PC-3 (cell line): ENCODE measurements around the gene SLC38A2. TPM values are rescaled to one million over a fixed set of nuclear protein-coding genes. Genes with fewer than 3 reads are reported as not detected.

Source experiments
- ATAC-seq: fragments of 200-7000 bp; cut with Tn5 transposase; 2 replicates; pipeline ENCODE4 v1.9.1; 2020; ENCODE audit warnings: mild to moderate bottlenecking, moderate library complexity
- BruUV-seq: library from RNA; stranded (reverse); fragments of 400-500 nt; replicated peaks from 2 replicates; lab custom pipeline; 2021; lab: Mats Ljungman, UMichigan
- CTCF ChIA-PET: fragments of 300-600 bp; sonication (Branson Sonifier 250); formaldehyde crosslinking; loops from one replicate; lab custom pipeline; 2022; ENCODE audit warnings: antibody characterized with exemption; lab: Charles Lee
- POLR2A ChIA-PET: fragments of 300-600 bp; sonication (Branson Sonifier 250); formaldehyde crosslinking; loops from one replicate; lab custom pipeline; 2022; ENCODE audit warnings: antibody characterized with exemption; ENCODE audit not compliant: unreplicated experiment; lab: Charles Lee
- DNase-seq: peaks from one replicate; pipeline ENCODE4 v3.0.0-alpha.2; 2015
- H2AFZ ChIP-seq: fragments of 300-600 bp; sonication (generic); 2 replicates; pipeline ENCODE4 v1.6.0; 2016; ENCODE audit warnings: antibody characterized with exemption, low read length
- H3F3A ChIP-seq: fragments of 300-600 bp; sonication (generic); one replicate; pipeline ENCODE4 v1.6.0; 2017; ENCODE audit warnings: antibody characterized with exemption, low read length, control low read depth, mild to moderate bottlenecking; ENCODE audit not compliant: unreplicated experiment
- H3K27ac ChIP-seq: fragments of 300-600 bp; sonication (generic); 2 replicates; pipeline ENCODE4 v1.5.1; 2016; ENCODE audit warnings: mild to moderate bottlenecking, low read length
- H3K27me3 ChIP-seq: fragments of 300-600 bp; sonication (generic); 2 replicates; pipeline ENCODE4 v1.6.1; 2016; ENCODE audit warnings: low read length, mixed read lengths
- H3K36me3 ChIP-seq: fragments of 300-600 bp; sonication (generic); 2 replicates; pipeline ENCODE4 v1.6.1; 2016; ENCODE audit warnings: low read depth, mixed run types, low read length, mixed read lengths
- H3K4me1 ChIP-seq: fragments of 300-600 bp; sonication (generic); 2 replicates; pipeline ENCODE4 v1.5.1; 2016; ENCODE audit warnings: low read length; ENCODE audit not compliant: insufficient read depth
- H3K4me2 ChIP-seq: fragments of 300-600 bp; sonication (generic); 2 replicates; pipeline ENCODE4 v1.6.0; 2016; ENCODE audit warnings: low read length
- H3K4me3 ChIP-seq: fragments of 300-600 bp; sonication (generic); 2 replicates; pipeline ENCODE4 v1.5.1; 2016; ENCODE audit warnings: mild to moderate bottlenecking, low read length, mixed read lengths
- H3K79me2 ChIP-seq: fragments of 300-600 bp; sonication (generic); 2 replicates; pipeline ENCODE4 v1.6.1; 2017; ENCODE audit warnings: low read length, mixed read lengths
- H3K9ac ChIP-seq: fragments of 300-600 bp; sonication (generic); 2 replicates; pipeline ENCODE4 v1.6.0; 2016; ENCODE audit warnings: mild to moderate bottlenecking, low read length
- H3K9me2 ChIP-seq: fragments of 300-600 bp; sonication (generic); replicated peaks from 2 replicates; pipeline ENCODE4 v1.6.1; 2016; ENCODE audit warnings: mixed run types, low read length, mixed read lengths
- H3K9me3 ChIP-seq: fragments of 300-600 bp; sonication (generic); 2 replicates; pipeline ENCODE4 v1.6.1; 2016; ENCODE audit warnings: low read length, mixed read lengths
- H4K20me1 ChIP-seq: fragments of 300-600 bp; sonication (generic); 2 replicates; pipeline ENCODE4 v1.6.1; 2016; ENCODE audit warnings: low read length, mixed read lengths
- CTCF ChIP-seq: fragments of 300-600 bp; sonication (generic); conservative IDR thresholded peaks from 2 replicates; pipeline ENCODE4 v1.5.1; 2017; ENCODE audit warnings: antibody characterized with exemption, low read depth, mild to moderate bottlenecking, low read length
- EZH2 ChIP-seq: fragments of 300-600 bp; sonication (generic); IDR thresholded peaks from one replicate; pipeline ENCODE4 v1.6.1; 2017; ENCODE audit warnings: antibody characterized with exemption, mild to moderate bottlenecking, low read length; ENCODE audit not compliant: unreplicated experiment
- EZH2phosphoT487 ChIP-seq: fragments of 300-600 bp; sonication (generic); IDR thresholded peaks from 2 replicates; pipeline ENCODE4 v1.6.1; 2018; ENCODE audit warnings: mild to moderate bottlenecking, antibody characterized with exemption, low read length, borderline replicate concordance
- intact Hi-C: fragments of 100-400 bp; cut with micrococcal nuclease; formaldehyde crosslinking; loops from 2 replicates; pipeline ENCODE4 v1.9.0; 2023
- total RNA-seq: library from RNA; depleted of rRNA; stranded (reverse); fragments of >200 nt; gene quantifications from 2 replicates; pipeline ENCODE4 v1.2.3, GENCODE V29; 2014

Gene SLC38A2
- total RNA-seq, 1 experiment from 2014 or later: 214 TPM

GRCh38 chr12:46358325-46358700 lies 14.3 kb downstream of the SLC38A2 start:
- H3K9me3 ChIP-seq: no peaks in the 10 kb centered on the region
- peaks cover 5% of the 10 kb centered on the region; the same call in 1 of the 2 replicates for H3K79me2 ChIP-seq
- H3F3A ChIP-seq: peaks cover 58% of the 10 kb centered on the region
- DNase-seq (no peak), ATAC-seq (peak; percentile 2; the same call in 1 of the 2 replicates)
- peaks cover 55% of the 10 kb centered on the region for H4K20me1 ChIP-seq
- intact Hi-C loops: loop anchor here (5.0 kb wide), 3 partner anchors 206 to 366 kb away; partner anchors contain the start of gene SCAF11
- no peak overlapping the region for H3K27ac ChIP-seq
- TF ChIP-seq CTCF: no peak
- no peak for TF ChIP-seq EZH2
- TF ChIP-seq EZH2phosphoT487: no peak
- BruUV-seq: no TSS peak
- no peak overlapping the region for H3K4me3 ChIP-seq
- no peaks in the 10 kb centered on the region for H3K4me1 ChIP-seq
- POLR2A ChIA-PET: no interaction called here
- no peaks in the 10 kb centered on the region for H3K27me3 ChIP-seq
- no peaks in the 10 kb centered on the region for H3K9me2 ChIP-seq
- no peak overlapping the region for H3K9ac ChIP-seq
- no peak overlapping the region for H3K4me2 ChIP-seq
- H3K36me3 ChIP-seq: peaks cover 48% of the 10 kb centered on the region
- no peak overlapping the region for H2AFZ ChIP-seq
- CTCF ChIA-PET: no interaction called here

GRCh38 chr12:46357438-46358324 lies 14.9 kb downstream of the SLC38A2 start:
- H3K4me2 ChIP-seq: no peak overlapping the region
- no peaks in the 10 kb centered on the region for H3K9me3 ChIP-seq
- no peak overlapping the region for H3K27ac ChIP-seq
- DNase-seq (peak; percentile 39), ATAC-seq (peak; percentile 46)
- H3K79me2 ChIP-seq: no peaks in the 10 kb centered on the region; the same call in 1 of the 2 replicates
- H2AFZ ChIP-seq: no peak overlapping the region
- H3K4me3 ChIP-seq: no peak overlapping the region
- intact Hi-C loops: loop anchor here (2.0 to 5.0 kb wide), 5 partner anchors 89 to 365 kb away; partner anchors contain the start of genes SCAF11 and SLC38A1
- no peaks in the 10 kb centered on the region for H3K27me3 ChIP-seq
- ChIA-PET POLR2A (no interaction called here), CTCF (interaction anchor here (0.5 to 1.0 kb wide), 2 partner anchors 89 to 233 kb away, joined by 3 read pairs; partner anchors contain the start of gene SLC38A1)
- no TSS peak for BruUV-seq
- TF ChIP-seq EZH2phosphoT487: no peak
- no peak for TF ChIP-seq EZH2
- TF ChIP-seq CTCF: no peak
- H3K9me2 ChIP-seq: no peaks in the 10 kb centered on the region
- H3K4me1 ChIP-seq: no peaks in the 10 kb centered on the region
- peaks cover 52% of the 10 kb centered on the region for H3F3A ChIP-seq
- no peak overlapping the region for H3K9ac ChIP-seq
- H3K36me3 ChIP-seq: peaks cover 42% of the 10 kb centered on the region
- peaks cover 49% of the 10 kb centered on the region for H4K20me1 ChIP-seq
